ENCODE data around the gene NR3C2.

DNA sequence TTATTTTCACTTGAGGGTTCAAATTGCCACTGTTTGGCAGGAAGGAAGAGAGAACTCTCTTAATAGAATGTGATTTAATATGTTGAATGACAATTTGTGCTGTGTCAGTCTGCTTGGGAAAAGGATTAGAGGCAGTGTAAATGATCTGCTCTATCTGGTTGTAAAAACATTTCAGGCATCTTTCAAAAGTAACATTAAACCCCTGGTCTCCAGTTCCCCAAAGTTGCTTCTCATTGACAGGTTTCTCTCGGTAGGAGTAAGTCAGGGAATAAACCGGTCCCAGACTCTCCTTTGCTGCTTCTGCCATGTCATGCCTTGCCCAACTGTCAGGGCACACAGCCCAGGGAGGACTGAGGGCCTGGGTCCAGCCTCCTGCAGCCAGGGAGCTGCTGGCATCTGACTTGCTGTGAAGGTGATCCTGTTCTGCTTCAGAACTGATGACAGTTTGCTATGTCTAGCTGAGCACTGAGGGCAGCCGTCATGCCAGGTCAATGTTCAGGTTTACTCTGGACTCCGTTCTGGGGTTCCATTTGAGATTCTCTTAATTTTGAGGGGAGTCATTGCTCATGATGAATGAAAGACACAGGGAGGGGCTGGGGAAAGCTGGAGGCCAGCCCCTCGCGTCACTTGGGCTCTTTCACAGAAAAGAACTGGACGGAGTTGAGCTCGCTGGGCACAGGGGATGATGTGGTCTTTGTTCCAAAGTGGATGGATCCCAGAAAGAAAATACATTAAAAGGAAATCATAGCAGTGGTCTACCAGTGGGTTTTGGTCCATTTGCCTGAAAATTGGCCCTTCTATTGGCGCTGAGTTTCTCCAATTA is 397.9 kb downstream of the NR3C2 start:
- TF ChIP-seq, protein P1, sequence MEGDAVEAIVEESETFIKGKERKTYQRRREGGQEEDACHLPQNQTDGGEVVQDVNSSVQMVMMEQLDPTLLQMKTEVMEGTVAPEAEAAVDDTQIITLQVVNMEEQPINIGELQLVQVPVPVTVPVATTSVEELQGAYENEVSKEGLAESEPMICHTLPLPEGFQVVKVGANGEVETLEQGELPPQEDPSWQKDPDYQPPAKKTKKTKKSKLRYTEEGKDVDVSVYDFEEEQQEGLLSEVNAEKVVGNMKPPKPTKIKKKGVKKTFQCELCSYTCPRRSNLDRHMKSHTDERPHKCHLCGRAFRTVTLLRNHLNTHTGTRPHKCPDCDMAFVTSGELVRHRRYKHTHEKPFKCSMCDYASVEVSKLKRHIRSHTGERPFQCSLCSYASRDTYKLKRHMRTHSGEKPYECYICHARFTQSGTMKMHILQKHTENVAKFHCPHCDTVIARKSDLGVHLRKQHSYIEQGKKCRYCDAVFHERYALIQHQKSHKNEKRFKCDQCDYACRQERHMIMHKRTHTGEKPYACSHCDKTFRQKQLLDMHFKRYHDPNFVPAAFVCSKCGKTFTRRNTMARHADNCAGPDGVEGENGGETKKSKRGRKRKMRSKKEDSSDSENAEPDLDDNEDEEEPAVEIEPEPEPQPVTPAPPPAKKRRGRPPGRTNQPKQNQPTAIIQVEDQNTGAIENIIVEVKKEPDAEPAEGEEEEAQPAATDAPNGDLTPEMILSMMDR (IDR thresholded peaks at IDR 0.05) = no peak
- TF ChIP-seq POLR2A (IDR thresholded peaks at IDR 0.05) = no peak
